Natural killer cell (primary cell): Measurements from ENCODE around the gene CDH5. TPM values are rescaled to one million over a fixed set of nuclear protein-coding genes. Genes with fewer than 3 reads are reported as not detected.

Experiments
- ATAC-seq, 3 donors: fragments of 150-1000 bp in 2 of 3; fragments of 200-7000 bp in 1 of 3; cut with Tn5 transposase; 1 replicate in 1 of 3; 2 replicates in 2 of 3; pipeline ENCODE4 v1.10.0; 2021; ENCODE audit warnings: mild to moderate bottlenecking in 2 of 3, moderate library complexity in 2 of 3
- DNase-seq, 2 donors: peaks; one replicate each; pipeline versions ENCODE4 v3.0.0 to v3.0.0-alpha.2; 2013 to 2021; ENCODE audit warnings: mixed read lengths in 1 of 2
- H3K27ac ChIP-seq: one replicate; pipeline ENCODE4 v1.5.1; 2013; ENCODE audit warnings: mild to moderate bottlenecking, low read length
- H3K27me3 ChIP-seq: one replicate; pipeline ENCODE4 v1.6.1; 2013; ENCODE audit warnings: low read length; ENCODE audit not compliant: control insufficient read depth, insufficient read depth
- H3K36me3 ChIP-seq: one replicate; pipeline ENCODE4 v1.6.1; 2013; ENCODE audit warnings: low read length; ENCODE audit not compliant: control insufficient read depth, insufficient read depth
- H3K4me1 ChIP-seq: one replicate; pipeline ENCODE4 v1.6.1; 2013; ENCODE audit warnings: low read length; ENCODE audit not compliant: control insufficient read depth, insufficient read depth
- H3K4me3 ChIP-seq: one replicate; pipeline ENCODE4 v1.5.1; 2013; ENCODE audit warnings: low read length
- H3K9me3 ChIP-seq: one replicate; pipeline ENCODE4 v1.6.1; 2013; ENCODE audit warnings: low read length; ENCODE audit not compliant: control insufficient read depth, insufficient read depth
- H3K27ac Mint-ChIP-seq, 2 donors: one replicate each; pipeline ENCODE4 v1.8.0; 2022; ENCODE audit warnings: mild to moderate bottlenecking in 2 of 2, mixed read lengths in 2 of 2, moderate library complexity in 1 of 2
- H3K27me3 Mint-ChIP-seq, 2 donors: one replicate each; pipeline ENCODE4 v1.8.0; 2022; ENCODE audit warnings: low read depth in 2 of 2, mixed read lengths in 2 of 2
- H3K36me3 Mint-ChIP-seq: one replicate; pipeline ENCODE4 v1.8.0; 2022; ENCODE audit warnings: mixed read lengths
- H3K4me1 Mint-ChIP-seq, 2 donors: one replicate each; pipeline ENCODE4 v1.8.0; 2022; ENCODE audit warnings: mixed read lengths in 2 of 2
- H3K4me3 Mint-ChIP-seq: one replicate; pipeline ENCODE4 v1.8.0; 2022; ENCODE audit warnings: mild to moderate bottlenecking, moderate library complexity, mixed read lengths
- H3K9me3 Mint-ChIP-seq, 2 donors: one replicate each; pipeline ENCODE4 v1.8.0; 2022; ENCODE audit warnings: mixed read lengths in 2 of 2
- CTCF ChIP-seq: fragments of 200-600 bp; IDR thresholded peaks from one replicate; pipeline ENCODE4 v1.8.0; 2022; ENCODE audit warnings: antibody characterized with exemption
- WGBS: methylation state at CpG from one replicate; pipeline ENCODE4 v1.1.7; 2013; ENCODE audit warnings: missing lambda C conversion rate; ENCODE audit not compliant: insufficient coverage; 5-methylcytosine and 5-hydroxymethylcytosine counted together
- intact Hi-C: fragments of 100-400 bp; cut with micrococcal nuclease; formaldehyde crosslinking; loops from one replicate; pipeline ENCODE4 v1.14.2; 2022
- total RNA-seq, 4 donors: library from RNA; stranded (reverse); fragments of 120-200 nt in 1 of 4; gene quantifications; one replicate each; pipeline versions ENCODE4 v1.2.3 to v1.2.4, GENCODE V29; 2013 to 2022

The CDH5 gene
- total RNA-seq, 3 donors from 2014 or later (not counting 1 experiment from before 2014, with no cell fraction given), result not detected

GRCh38 chr16:66389256-66390176 lies 23.0 kb downstream of the CDH5 start:
- Histone ChIP-seq H3K36me3 (no peaks in the 10 kb centered on the region), H3K4me3 (no peak overlapping the region), H3K4me1 (no peaks in the 10 kb centered on the region), H3K9me3 (no peaks in the 10 kb centered on the region), H3K27ac (no peak overlapping the region), H3K27me3 (no peaks in the 10 kb centered on the region)
- ATAC-seq (no peak), DNase-seq (no peak)
- Mint-ChIP-seq H3K4me3 (no peak overlapping the region), H3K27ac (no peak overlapping the region), H3K9me3 (no peaks in the 10 kb centered on the region), H3K27me3 (peaks cover 0 to 12% of the 10 kb centered on the region in 2 donors), H3K36me3 (no peaks in the 10 kb centered on the region), H3K4me1 (no peaks in the 10 kb centered on the region)
- no peak for TF ChIP-seq CTCF
- WGBS, result 84% methylated on average over 13 of the region's 13 CpGs
- intact Hi-C loops, result no loop called here

- WGBS, result 83% methylated on average over 14 of the region's 14 CpGs
- TF ChIP-seq CTCF, result no peak
- intact Hi-C loops, result no loop called here
- no peak for DNase-seq
- no peak for ATAC-seq
- H3K4me3 Mint-ChIP-seq, result no peak overlapping the region
- Histone ChIP-seq H3K9me3 (no peaks in the 10 kb centered on the region), H3K27me3 (no peaks in the 10 kb centered on the region), H3K36me3 (no peaks in the 10 kb centered on the region), H3K27ac (no peak overlapping the region), H3K4me3 (no peak overlapping the region), H3K4me1 (no peaks in the 10 kb centered on the region)
- no peaks in the 10 kb centered on the region for H3K36me3 Mint-ChIP-seq
- no peaks in the 10 kb centered on the region for H3K4me1 Mint-ChIP-seq
- peaks cover 1 to 9% of the 10 kb centered on the region in 2 donors for H3K27me3 Mint-ChIP-seq
- no peak overlapping the region for H3K27ac Mint-ChIP-seq
- H3K9me3 Mint-ChIP-seq, result no peaks in the 10 kb centered on the region
Observed at GRCh38 chr16:66390346-66391108, 24.0 kb downstream of the CDH5 start.

- intact Hi-C loops, result no loop called here
- WGBS, result 87% methylated on average over 18 of the region's 18 CpGs
- peaks cover 7 to 17% of the 10 kb centered on the region in 2 donors for H3K27me3 Mint-ChIP-seq
Observed at GRCh38 chr16:66391726-66392670, 25.5 kb downstream of the CDH5 start.

More at GRCh38 chr16:66391726-66392670, 25.5 kb downstream of the CDH5 start:
- no peak overlapping the region for H3K27ac ChIP-seq
- H3K36me3 ChIP-seq, result no peaks in the 10 kb centered on the region
- H3K27me3 ChIP-seq, result no peaks in the 10 kb centered on the region
- Mint-ChIP-seq H3K36me3 (no peaks in the 10 kb centered on the region), H3K4me1 (no peaks in the 10 kb centered on the region), H3K4me3 (no peak overlapping the region), H3K9me3 (no peaks in the 10 kb centered on the region), H3K27ac (no peak overlapping the region)
- H3K9me3 ChIP-seq, result no peaks in the 10 kb centered on the region
- H3K4me3 ChIP-seq, result no peak overlapping the region
- DNase-seq (no peak), ATAC-seq (no peak)
- no peaks in the 10 kb centered on the region for H3K4me1 ChIP-seq
- no peak for TF ChIP-seq CTCF
